Osteoblast (primary cell): ENCODE results near the gene MAP1S. TPM values are rescaled to one million over a fixed set of nuclear protein-coding genes. Genes with fewer than 3 reads are reported as not detected.

ENCODE experiments used
- DNase-seq: peaks from one replicate; pipeline ENCODE4 v3.0.0; 2011; ENCODE audit warnings: low spot score, mixed read lengths; ENCODE audit not compliant: insufficient read length; ENCODE audit errors: missing footprints
- H2AFZ ChIP-seq: 2 replicates; pipeline ENCODE4 v1.6.0; 2011; ENCODE audit warnings: mild to moderate bottlenecking, low read length
- H3K27ac ChIP-seq: 2 replicates; pipeline ENCODE4 v1.5.1; 2011; ENCODE audit warnings: mild to moderate bottlenecking, low read depth, low read length, moderate library complexity
- H3K27me3 ChIP-seq: 2 replicates; pipeline ENCODE4 v1.6.0; 2012; ENCODE audit warnings: mild to moderate bottlenecking, control low read depth, inconsistent platforms, low read length, moderate library complexity; ENCODE audit not compliant: insufficient read depth
- H3K36me3 ChIP-seq: 2 replicates; pipeline ENCODE4 v1.5.1; 2011; ENCODE audit warnings: mild to moderate bottlenecking, low read length, control low read depth, moderate library complexity; ENCODE audit not compliant: insufficient read depth
- H3K4me1 ChIP-seq: 2 replicates; pipeline ENCODE4 v1.5.1; 2011; ENCODE audit warnings: mild to moderate bottlenecking, low read length, control low read depth, moderate library complexity; ENCODE audit not compliant: insufficient read depth
- H3K4me2 ChIP-seq: 2 replicates; pipeline ENCODE4 v1.6.0; 2011; ENCODE audit warnings: mild to moderate bottlenecking, low read length; ENCODE audit not compliant: insufficient read depth
- H3K4me3 ChIP-seq: fragments of 200-600 bp; sonication (generic); 3 replicates; pipeline ENCODE4 v1.5.1; 2012; ENCODE audit warnings: mild to moderate bottlenecking, low read length, inconsistent platforms; ENCODE audit not compliant: insufficient read depth
- H3K79me2 ChIP-seq: 2 replicates; pipeline ENCODE4 v1.6.0; 2012; ENCODE audit warnings: mild to moderate bottlenecking, low read length, control low read depth, inconsistent platforms; ENCODE audit not compliant: insufficient read depth
- H3K9me3 ChIP-seq: 2 replicates; pipeline ENCODE4 v1.5.1; 2011; ENCODE audit warnings: low read depth, low read length, control low read depth
- H4K20me1 ChIP-seq: 2 replicates; pipeline ENCODE4 v1.6.0; 2012; ENCODE audit warnings: mild to moderate bottlenecking, low read length, control low read depth; ENCODE audit not compliant: insufficient read depth
- total RNA-seq: library from RNA; depleted of rRNA; stranded (reverse); fragments of >200 nt; gene quantifications from 2 replicates; pipeline ENCODE4 v1.2.3, GENCODE V29; 2012
- TF ChIP-seq, protein P1 (sequence below): IDR thresholded peaks from 2 replicates; pipeline ENCODE4 v1.5.1; 2011; ENCODE audit warnings: mild to moderate bottlenecking, low read depth, low read length, moderate library complexity; ENCODE audit errors: extremely low read depth

MAP1S gene
- total RNA-seq, 1 donor = 15.2 TPM

GRCh38 chr19:17758515-17758914, 39.2 kb downstream of the MAP1S start:
- DNase-seq = no peak
- Histone ChIP-seq H2AFZ (no peak overlapping the region), H3K9me3 (no peaks in the 10 kb centered on the region), H3K36me3 (no peaks in the 10 kb centered on the region), H3K27ac (no peak overlapping the region), H3K79me2 (no peaks in the 10 kb centered on the region), H3K4me3 (no peak overlapping the region), H4K20me1 (no peaks in the 10 kb centered on the region), H3K4me1 (peaks cover 4% of the 10 kb centered on the region), H3K4me2 (no peak overlapping the region), H3K27me3 (peaks cover 3% of the 10 kb centered on the region)
- TF ChIP-seq, protein P1, sequence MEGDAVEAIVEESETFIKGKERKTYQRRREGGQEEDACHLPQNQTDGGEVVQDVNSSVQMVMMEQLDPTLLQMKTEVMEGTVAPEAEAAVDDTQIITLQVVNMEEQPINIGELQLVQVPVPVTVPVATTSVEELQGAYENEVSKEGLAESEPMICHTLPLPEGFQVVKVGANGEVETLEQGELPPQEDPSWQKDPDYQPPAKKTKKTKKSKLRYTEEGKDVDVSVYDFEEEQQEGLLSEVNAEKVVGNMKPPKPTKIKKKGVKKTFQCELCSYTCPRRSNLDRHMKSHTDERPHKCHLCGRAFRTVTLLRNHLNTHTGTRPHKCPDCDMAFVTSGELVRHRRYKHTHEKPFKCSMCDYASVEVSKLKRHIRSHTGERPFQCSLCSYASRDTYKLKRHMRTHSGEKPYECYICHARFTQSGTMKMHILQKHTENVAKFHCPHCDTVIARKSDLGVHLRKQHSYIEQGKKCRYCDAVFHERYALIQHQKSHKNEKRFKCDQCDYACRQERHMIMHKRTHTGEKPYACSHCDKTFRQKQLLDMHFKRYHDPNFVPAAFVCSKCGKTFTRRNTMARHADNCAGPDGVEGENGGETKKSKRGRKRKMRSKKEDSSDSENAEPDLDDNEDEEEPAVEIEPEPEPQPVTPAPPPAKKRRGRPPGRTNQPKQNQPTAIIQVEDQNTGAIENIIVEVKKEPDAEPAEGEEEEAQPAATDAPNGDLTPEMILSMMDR = no peak

- Histone ChIP-seq H3K27ac (no peak overlapping the region), H2AFZ (no peak overlapping the region), H3K36me3 (no peaks in the 10 kb centered on the region), H3K4me3 (no peak overlapping the region), H3K4me1 (peaks cover 4% of the 10 kb centered on the region), H4K20me1 (no peaks in the 10 kb centered on the region), H3K9me3 (no peaks in the 10 kb centered on the region), H3K4me2 (no peak overlapping the region), H3K79me2 (no peaks in the 10 kb centered on the region), H3K27me3 (peaks cover 1% of the 10 kb centered on the region)
- TF ChIP-seq, protein P1 = no peak
- no peak for DNase-seq
Measured at GRCh38 chr19:17761148-17761547, 41.9 kb downstream of the MAP1S start.

DNA sequence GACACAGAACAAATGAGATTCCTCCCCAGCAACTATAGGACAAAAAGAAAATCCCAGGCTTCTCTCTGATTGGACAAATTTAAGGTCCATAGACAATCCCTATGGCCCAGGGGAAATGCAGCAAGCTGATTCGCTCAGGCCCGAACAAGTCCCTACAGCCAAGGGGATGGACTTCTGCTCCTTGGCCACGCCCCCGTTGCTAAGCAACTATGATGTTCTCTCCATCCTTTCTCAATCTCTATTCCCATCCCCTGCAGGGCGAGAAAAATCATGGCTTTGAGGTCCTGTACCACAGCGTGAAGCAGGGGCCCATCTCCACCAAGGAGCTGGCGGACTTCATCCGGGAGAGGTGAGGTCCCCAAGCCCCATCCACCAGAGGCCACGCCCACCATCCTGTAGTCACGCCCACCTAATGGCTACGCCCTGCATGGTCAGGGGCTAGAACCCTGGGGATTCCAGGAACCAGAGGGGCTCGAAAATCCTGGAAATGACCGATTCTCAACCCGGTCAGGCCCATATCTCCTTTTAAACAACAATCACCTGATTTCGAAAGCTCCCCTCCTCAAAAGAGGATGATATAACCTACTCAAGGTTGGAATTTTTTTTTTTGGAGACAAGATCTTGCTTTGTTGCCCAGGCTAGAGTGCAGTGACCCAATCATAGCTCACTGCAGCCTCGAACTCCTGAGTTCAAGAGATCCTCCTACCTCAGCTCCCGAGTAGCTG, 43.4 kb downstream of the MAP1S start:
- Histone ChIP-seq H3K4me1 (peaks cover 6% of the 10 kb centered on the region), H3K9me3 (no peaks in the 10 kb centered on the region), H3K79me2 (no peaks in the 10 kb centered on the region), H3K4me2 (no peak overlapping the region), H3K36me3 (no peaks in the 10 kb centered on the region), H4K20me1 (no peaks in the 10 kb centered on the region), H3K27me3 (no peaks in the 10 kb centered on the region), H2AFZ (peak overlapping the region; percentile 65), H3K27ac (no peak overlapping the region), H3K4me3 (no peak overlapping the region)
- DNase-seq = peak; percentile 79
- TF ChIP-seq, protein P1 = no peak

GRCh38 chr19:17764348-17764747, 45.1 kb downstream of the MAP1S start:
- Histone ChIP-seq H3K27ac (no peak overlapping the region), H3K4me2 (no peak overlapping the region), H3K4me3 (no peak overlapping the region), H2AFZ (no peak overlapping the region), H3K4me1 (peaks cover 6% of the 10 kb centered on the region), H3K36me3 (no peaks in the 10 kb centered on the region), H4K20me1 (no peaks in the 10 kb centered on the region), H3K79me2 (no peaks in the 10 kb centered on the region), H3K27me3 (no peaks in the 10 kb centered on the region), H3K9me3 (no peaks in the 10 kb centered on the region)
- TF ChIP-seq, protein P1 = no peak
- DNase-seq = peak; percentile 8
